Measurements from ENCODE around the gene LRP1.

GRCh38 chr12:57190037-57190436 lies 61.8 kb downstream of the LRP1 start:
- TF ChIP-seq, protein P1, sequence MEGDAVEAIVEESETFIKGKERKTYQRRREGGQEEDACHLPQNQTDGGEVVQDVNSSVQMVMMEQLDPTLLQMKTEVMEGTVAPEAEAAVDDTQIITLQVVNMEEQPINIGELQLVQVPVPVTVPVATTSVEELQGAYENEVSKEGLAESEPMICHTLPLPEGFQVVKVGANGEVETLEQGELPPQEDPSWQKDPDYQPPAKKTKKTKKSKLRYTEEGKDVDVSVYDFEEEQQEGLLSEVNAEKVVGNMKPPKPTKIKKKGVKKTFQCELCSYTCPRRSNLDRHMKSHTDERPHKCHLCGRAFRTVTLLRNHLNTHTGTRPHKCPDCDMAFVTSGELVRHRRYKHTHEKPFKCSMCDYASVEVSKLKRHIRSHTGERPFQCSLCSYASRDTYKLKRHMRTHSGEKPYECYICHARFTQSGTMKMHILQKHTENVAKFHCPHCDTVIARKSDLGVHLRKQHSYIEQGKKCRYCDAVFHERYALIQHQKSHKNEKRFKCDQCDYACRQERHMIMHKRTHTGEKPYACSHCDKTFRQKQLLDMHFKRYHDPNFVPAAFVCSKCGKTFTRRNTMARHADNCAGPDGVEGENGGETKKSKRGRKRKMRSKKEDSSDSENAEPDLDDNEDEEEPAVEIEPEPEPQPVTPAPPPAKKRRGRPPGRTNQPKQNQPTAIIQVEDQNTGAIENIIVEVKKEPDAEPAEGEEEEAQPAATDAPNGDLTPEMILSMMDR (IDR thresholded peaks at IDR 0.05): no peak
- TF ChIP-seq POLR2A (IDR thresholded peaks at IDR 0.05): no peak

All from Peyer's patch (tissue), 4 donors.